K562 (cell line): ENCODE results near the gene ADAM15. TPM values are rescaled to one million over a fixed set of nuclear protein-coding genes. Genes with fewer than 3 reads are reported as not detected.

Experiments used
- ARID1B ChIP-seq: fragments of 450-650 bp; IDR thresholded peaks from 2 replicates; pipeline ENCODE4 v1.6.1; 2016; ENCODE audit warnings: antibody characterized with exemption, mild to moderate bottlenecking, inconsistent platforms
- CBFB ChIP-seq: sonication (generic); formaldehyde crosslinking; IDR thresholded peaks from 2 replicates; pipeline ENCODE4 v1.4.0; 2020; ENCODE audit warnings: mild to moderate bottlenecking, missing genetic modification reagents
- MEF2A ChIP-seq: IDR thresholded peaks from 2 replicates; pipeline ENCODE4 v1.6.1; 2011; ENCODE audit warnings: low read depth, mild to moderate bottlenecking, low read length, moderate library complexity; ENCODE audit not compliant: control insufficient read depth
- MEF2D ChIP-seq: conservative IDR thresholded peaks from 2 replicates; pipeline ENCODE4 v1.6.1; 2016; ENCODE audit warnings: low read depth, missing genetic modification characterization, missing compliant biosample characterization
- MEIS2 ChIP-seq: fragments of 450-650 bp; IDR thresholded peaks from 2 replicates; pipeline ENCODE4 v1.6.1; 2014; ENCODE audit warnings: mild to moderate bottlenecking; ENCODE audit not compliant: partially characterized antibody
- NCOA1 ChIP-seq: fragments of 450-650 bp; IDR thresholded peaks from 2 replicates; pipeline ENCODE4 v1.6.1; 2016; ENCODE audit warnings: low read depth
- NFIC ChIP-seq: fragments of 450-650 bp; IDR thresholded peaks from 2 replicates; pipeline ENCODE4 v1.6.1; 2017; ENCODE audit warnings: mild to moderate bottlenecking, inconsistent platforms
- RFX1 ChIP-seq: fragments of 450-650 bp; IDR thresholded peaks from 2 replicates; pipeline ENCODE4 v1.6.1; 2016; ENCODE audit warnings: mild to moderate bottlenecking, moderate library complexity
- SREBF2 ChIP-seq: sonication (generic); formaldehyde crosslinking; IDR thresholded peaks from 2 replicates; pipeline ENCODE4 v1.4.0; 2020; ENCODE audit warnings: mild to moderate bottlenecking, missing genetic modification reagents
- TEAD4 ChIP-seq, 2 experiments: sonication (generic) in 1 of 2; formaldehyde crosslinking in 1 of 2; IDR thresholded peaks; 2 replicates each; pipeline versions ENCODE4 v1.6.1 to v1.8.0; 2012 to 2022; ENCODE audit warnings: borderline replicate concordance in 1 of 2, inconsistent platforms in 1 of 2, low read length in 1 of 2, mild to moderate bottlenecking in 1 of 2, missing genetic modification reagents in 1 of 2
- XRCC3 ChIP-seq: fragments of 450-650 bp; IDR thresholded peaks from 2 replicates; pipeline ENCODE4 v1.6.1; 2017; ENCODE audit warnings: mild to moderate bottlenecking, moderate library complexity
- YBX1 ChIP-seq: fragments of 450-650 bp; IDR thresholded peaks from 2 replicates; pipeline ENCODE4 v1.7.1; 2016; ENCODE audit warnings: mild to moderate bottlenecking
- ZNF316 ChIP-seq: fragments of 450-650 bp; IDR thresholded peaks from 2 replicates; pipeline ENCODE4 v1.6.1; 2016
- ZNF408 ChIP-seq: fragments of 250-450 bp; sonication (Bioruptor Pico); IDR thresholded peaks from 2 replicates; pipeline ENCODE4 v1.4.0; 2020; ENCODE audit warnings: low read depth, mild to moderate bottlenecking, moderate library complexity
- polyA plus RNA-seq, 8 experiments: library from polyadenylated mRNA; depleted of rRNA in 4 of 8; stranded (reverse) in 5 of 8; unstranded in 3 of 8; fragments of >200 nt; fragmentation: Nextera tagmentation in 2 of 8; fragmentation: Illumina TruSeq in 1 of 8; extraction: Ambion mirVana in 2 of 8; extraction: Trizol in 1 of 8; gene quantifications; 2 replicates each; pipeline versions ENCODE4 v1.2.1 to v1.2.3, GENCODE V29; 2011 to 2014; ENCODE audit warnings: inconsistent platforms in 1 of 8, missing spikeins in 1 of 8
- total RNA-seq, 7 experiments: library from RNA; depleted of rRNA in 6 of 7; stranded (reverse); fragments of >200 nt in 6 of 7; fragmentation: Illumina TruSeq in 2 of 7; extraction: Trizol in 2 of 7; gene quantifications; 2 replicates each; pipeline versions ENCODE4 v1.2.1 to v1.2.3, GENCODE V29; 2011 to 2021; ENCODE audit warnings: low replicate concordance in 1 of 7
- TF ChIP-seq, protein P1 (sequence below), 2 experiments: fragments of 450-650 bp in 1 of 2; IDR thresholded peaks; 2 replicates each; pipeline ENCODE4 v1.6.1; 2011 to 2017; ENCODE audit warnings: low read depth in 2 of 2, antibody characterized with exemption in 1 of 2, borderline replicate concordance in 1 of 2, low read length in 1 of 2, mild to moderate bottlenecking in 1 of 2, mixed read lengths in 1 of 2; ENCODE audit not compliant: control insufficient read depth in 1 of 2
- TF ChIP-seq, protein P2 (sequence below): IDR thresholded peaks from 2 replicates; pipeline ENCODE4 v1.6.1; 2016; ENCODE audit warnings: missing genetic modification characterization, missing compliant biosample characterization
- TF ChIP-seq, protein P3 (sequence below): fragments of 250-450 bp; sonication (Bioruptor Pico); IDR thresholded peaks from 2 replicates; pipeline ENCODE4 v1.4.0; 2020

The ADAM15 gene
- total and polyA plus RNA-seq, 9 of the 15 experiments (the other 6 are each of a cell fraction or from before 2014, with no cell fraction given): 0.69 to 72.3 (median 32.8) TPM

DNA sequence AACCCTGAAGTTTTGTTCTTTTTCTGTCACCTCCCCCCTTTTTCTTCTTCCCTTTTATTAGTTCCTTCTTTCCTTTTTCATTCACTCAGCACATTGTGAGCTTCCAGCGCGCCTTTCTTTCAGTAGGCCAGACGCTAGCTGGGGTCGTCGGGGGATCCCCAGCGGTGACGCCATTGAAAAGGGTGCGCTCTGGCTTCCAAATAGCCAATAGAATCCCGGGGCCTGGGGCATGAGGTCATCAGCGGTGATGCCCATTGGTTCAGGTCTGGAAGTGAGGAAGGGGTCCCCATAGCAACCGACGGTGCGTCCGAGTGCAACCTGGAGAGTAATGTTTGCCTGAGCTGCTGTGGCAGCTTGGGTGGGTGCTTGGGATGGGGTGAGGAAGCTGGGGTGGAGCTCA is 20.6 kb downstream of the ADAM15 start (continued):
- TF ChIP-seq, protein P1, sequence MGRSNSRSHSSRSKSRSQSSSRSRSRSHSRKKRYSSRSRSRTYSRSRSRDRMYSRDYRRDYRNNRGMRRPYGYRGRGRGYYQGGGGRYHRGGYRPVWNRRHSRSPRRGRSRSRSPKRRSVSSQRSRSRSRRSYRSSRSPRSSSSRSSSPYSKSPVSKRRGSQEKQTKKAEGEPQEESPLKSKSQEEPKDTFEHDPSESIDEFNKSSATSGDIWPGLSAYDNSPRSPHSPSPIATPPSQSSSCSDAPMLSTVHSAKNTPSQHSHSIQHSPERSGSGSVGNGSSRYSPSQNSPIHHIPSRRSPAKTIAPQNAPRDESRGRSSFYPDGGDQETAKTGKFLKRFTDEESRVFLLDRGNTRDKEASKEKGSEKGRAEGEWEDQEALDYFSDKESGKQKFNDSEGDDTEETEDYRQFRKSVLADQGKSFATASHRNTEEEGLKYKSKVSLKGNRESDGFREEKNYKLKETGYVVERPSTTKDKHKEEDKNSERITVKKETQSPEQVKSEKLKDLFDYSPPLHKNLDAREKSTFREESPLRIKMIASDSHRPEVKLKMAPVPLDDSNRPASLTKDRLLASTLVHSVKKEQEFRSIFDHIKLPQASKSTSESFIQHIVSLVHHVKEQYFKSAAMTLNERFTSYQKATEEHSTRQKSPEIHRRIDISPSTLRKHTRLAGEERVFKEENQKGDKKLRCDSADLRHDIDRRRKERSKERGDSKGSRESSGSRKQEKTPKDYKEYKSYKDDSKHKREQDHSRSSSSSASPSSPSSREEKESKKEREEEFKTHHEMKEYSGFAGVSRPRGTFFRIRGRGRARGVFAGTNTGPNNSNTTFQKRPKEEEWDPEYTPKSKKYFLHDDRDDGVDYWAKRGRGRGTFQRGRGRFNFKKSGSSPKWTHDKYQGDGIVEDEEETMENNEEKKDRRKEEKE (IDR thresholded peaks at IDR 0.05; ENCODE audit: borderline replicate concordance in 1 of 2, control insufficient read depth in 1 of 2, low read depth in 2 of 2, low read length in 1 of 2): no peak
- TF ChIP-seq NFIC (no peak), MEF2A (no peak), YBX1 (no peak), MEIS2 (no peak), ARID1B (no peak), ZNF408 (CRISPR knock-in tag) (no peak), CBFB (CRISPR knock-in tag) (no peak), SREBF2 (CRISPR knock-in tag) (0 out of 2 replicates have a peak, but pooled peaks have one; percentile 8), TEAD4 (IDR thresholded peaks at IDR 0.05; ENCODE audit: low read length) (no peak), TEAD4 (CRISPR knock-in tag; IDR thresholded peaks at IDR 0.05; ENCODE audit: borderline replicate concordance) (no peak), NCOA1 (no peak), MEF2D (tag) (no peak), RFX1 (peak; percentile 69), ZNF316 (peak; percentile 54), XRCC3 (no peak)
- TF ChIP-seq, protein P2, sequence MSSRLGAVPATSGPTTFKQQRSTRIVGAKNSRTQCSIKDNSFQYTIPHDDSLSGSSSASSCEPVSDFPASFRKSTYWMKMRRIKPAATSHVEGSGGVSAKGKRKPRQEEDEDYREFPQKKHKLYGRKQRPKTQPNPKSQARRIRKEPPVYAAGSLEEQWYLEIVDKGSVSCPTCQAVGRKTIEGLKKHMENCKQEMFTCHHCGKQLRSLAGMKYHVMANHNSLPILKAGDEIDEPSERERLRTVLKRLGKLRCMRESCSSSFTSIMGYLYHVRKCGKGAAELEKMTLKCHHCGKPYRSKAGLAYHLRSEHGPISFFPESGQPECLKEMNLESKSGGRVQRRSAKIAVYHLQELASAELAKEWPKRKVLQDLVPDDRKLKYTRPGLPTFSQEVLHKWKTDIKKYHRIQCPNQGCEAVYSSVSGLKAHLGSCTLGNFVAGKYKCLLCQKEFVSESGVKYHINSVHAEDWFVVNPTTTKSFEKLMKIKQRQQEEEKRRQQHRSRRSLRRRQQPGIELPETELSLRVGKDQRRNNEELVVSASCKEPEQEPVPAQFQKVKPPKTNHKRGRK (tag): peak; percentile 58
- TF ChIP-seq, protein P3, sequence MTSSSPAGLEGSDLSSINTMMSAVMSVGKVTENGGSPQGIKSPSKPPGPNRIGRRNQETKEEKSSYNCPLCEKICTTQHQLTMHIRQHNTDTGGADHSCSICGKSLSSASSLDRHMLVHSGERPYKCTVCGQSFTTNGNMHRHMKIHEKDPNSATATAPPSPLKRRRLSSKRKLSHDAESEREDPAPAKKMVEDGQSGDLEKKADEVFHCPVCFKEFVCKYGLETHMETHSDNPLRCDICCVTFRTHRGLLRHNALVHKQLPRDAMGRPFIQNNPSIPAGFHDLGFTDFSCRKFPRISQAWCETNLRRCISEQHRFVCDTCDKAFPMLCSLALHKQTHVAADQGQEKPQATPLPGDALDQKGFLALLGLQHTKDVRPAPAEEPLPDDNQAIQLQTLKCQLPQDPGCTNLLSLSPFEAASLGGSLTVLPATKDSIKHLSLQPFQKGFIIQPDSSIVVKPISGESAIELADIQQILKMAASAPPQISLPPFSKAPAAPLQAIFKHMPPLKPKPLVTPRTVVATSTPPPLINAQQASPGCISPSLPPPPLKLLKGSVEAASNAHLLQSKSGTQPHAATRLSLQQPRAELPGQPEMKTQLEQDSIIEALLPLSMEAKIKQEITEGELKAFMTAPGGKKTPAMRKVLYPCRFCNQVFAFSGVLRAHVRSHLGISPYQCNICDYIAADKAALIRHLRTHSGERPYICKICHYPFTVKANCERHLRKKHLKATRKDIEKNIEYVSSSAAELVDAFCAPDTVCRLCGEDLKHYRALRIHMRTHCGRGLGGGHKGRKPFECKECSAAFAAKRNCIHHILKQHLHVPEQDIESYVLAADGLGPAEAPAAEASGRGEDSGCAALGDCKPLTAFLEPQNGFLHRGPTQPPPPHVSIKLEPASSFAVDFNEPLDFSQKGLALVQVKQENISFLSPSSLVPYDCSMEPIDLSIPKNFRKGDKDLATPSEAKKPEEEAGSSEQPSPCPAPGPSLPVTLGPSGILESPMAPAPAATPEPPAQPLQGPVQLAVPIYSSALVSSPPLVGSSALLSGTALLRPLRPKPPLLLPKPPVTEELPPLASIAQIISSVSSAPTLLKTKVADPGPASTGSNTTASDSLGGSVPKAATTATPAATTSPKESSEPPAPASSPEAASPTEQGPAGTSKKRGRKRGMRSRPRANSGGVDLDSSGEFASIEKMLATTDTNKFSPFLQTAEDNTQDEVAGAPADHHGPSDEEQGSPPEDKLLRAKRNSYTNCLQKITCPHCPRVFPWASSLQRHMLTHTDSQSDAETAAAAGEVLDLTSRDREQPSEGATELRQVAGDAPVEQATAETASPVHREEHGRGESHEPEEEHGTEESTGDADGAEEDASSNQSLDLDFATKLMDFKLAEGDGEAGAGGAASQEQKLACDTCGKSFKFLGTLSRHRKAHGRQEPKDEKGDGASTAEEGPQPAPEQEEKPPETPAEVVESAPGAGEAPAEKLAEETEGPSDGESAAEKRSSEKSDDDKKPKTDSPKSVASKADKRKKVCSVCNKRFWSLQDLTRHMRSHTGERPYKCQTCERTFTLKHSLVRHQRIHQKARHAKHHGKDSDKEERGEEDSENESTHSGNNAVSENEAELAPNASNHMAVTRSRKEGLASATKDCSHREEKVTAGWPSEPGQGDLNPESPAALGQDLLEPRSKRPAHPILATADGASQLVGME (CRISPR knock-in tag): no peak
